Lower leg skin (tissue), 3 donors: ENCODE data around the gene SLC22A23.

Experiments
- POLR2A ChIP-seq, 2 donors: fragments of 450-650 bp; IDR thresholded peaks; one replicate each; pipeline ENCODE4 v1.6.1; 2016 to 2017; ENCODE audit warnings: antibody characterized with exemption in 2 of 2, mild to moderate bottlenecking in 1 of 2, moderate library complexity in 1 of 2
- TF ChIP-seq, protein P1 (sequence below), 3 donors: fragments of 450-650 bp; IDR thresholded peaks; one replicate each; pipeline ENCODE4 v1.5.1; 2016; ENCODE audit warnings: antibody characterized with exemption in 3 of 3, mild to moderate bottlenecking in 3 of 3, moderate library complexity in 2 of 3

DNA sequence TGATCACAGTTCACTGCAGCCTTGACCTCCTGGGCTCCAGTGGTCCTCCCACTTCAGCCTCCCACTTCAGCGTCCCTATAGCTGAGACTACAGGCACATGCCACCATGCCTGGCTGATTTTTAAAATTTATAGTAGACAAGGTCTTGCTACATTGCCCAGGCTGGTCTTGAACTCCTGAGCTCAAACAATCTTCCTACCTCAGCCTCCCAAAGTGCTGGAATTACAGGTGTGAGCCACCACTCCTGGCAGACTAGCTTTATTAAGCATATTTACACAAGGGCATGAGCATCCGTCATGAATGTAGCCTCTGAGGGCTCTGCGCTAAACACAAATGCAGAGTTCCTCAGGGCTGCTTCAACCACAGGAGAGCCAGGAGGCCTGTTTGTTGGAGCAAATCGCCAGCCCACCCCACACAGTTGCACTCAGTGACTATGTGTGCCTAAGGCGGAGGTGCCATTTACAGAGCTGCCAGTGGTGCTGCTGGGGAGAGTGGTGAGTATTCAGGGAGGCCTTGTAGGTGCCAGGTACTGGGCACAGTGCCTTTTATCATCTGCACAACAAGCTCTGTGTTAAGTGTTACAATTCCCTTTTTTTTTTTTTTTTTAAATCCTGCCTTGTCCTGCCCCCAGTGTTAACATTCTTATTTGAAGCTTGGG lies 119.9 kb downstream of the SLC22A23 start:
- TF ChIP-seq, protein P1, sequence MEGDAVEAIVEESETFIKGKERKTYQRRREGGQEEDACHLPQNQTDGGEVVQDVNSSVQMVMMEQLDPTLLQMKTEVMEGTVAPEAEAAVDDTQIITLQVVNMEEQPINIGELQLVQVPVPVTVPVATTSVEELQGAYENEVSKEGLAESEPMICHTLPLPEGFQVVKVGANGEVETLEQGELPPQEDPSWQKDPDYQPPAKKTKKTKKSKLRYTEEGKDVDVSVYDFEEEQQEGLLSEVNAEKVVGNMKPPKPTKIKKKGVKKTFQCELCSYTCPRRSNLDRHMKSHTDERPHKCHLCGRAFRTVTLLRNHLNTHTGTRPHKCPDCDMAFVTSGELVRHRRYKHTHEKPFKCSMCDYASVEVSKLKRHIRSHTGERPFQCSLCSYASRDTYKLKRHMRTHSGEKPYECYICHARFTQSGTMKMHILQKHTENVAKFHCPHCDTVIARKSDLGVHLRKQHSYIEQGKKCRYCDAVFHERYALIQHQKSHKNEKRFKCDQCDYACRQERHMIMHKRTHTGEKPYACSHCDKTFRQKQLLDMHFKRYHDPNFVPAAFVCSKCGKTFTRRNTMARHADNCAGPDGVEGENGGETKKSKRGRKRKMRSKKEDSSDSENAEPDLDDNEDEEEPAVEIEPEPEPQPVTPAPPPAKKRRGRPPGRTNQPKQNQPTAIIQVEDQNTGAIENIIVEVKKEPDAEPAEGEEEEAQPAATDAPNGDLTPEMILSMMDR (IDR thresholded peaks at IDR 0.05), result no peak
- no peak for TF ChIP-seq POLR2A (IDR thresholded peaks at IDR 0.05)
